B cell (primary cell): ENCODE data around the gene MMP15. TPM values are rescaled to one million over a fixed set of nuclear protein-coding genes. Genes with fewer than 3 reads are reported as not detected.

ENCODE experiments used
- ATAC-seq: fragments of 200-7000 bp; cut with Tn5 transposase; one replicate; pipeline ENCODE4 v1.10.0; 2021; ENCODE audit warnings: low read depth, mild to moderate bottlenecking, moderate number of reproducible peaks, moderate library complexity
- CTCF ChIA-PET: fragments of 350-600 bp; sonication (Branson Sonifier 250); formaldehyde crosslinking; loops from one replicate; lab custom pipeline; 2021; ENCODE audit warnings: antibody characterized with exemption, inconsistent platforms; lab: Charles Lee
- POLR2A ChIA-PET: fragments of 350-600 bp; sonication (Branson Sonifier 250); formaldehyde crosslinking; loops from one replicate; lab custom pipeline; 2021; ENCODE audit warnings: antibody characterized with exemption; lab: Charles Lee
- DNase-seq: peaks from one replicate; pipeline ENCODE4 v3.0.0; 2013
- H2AFZ ChIP-seq: 2 replicates; pipeline ENCODE4 v1.6.1; 2012; ENCODE audit warnings: mild to moderate bottlenecking, low read depth, low read length; ENCODE audit not compliant: insufficient read depth, poor library complexity, severe bottlenecking
- H3K27ac ChIP-seq, 2 donors: 1 replicate in 1 of 2; 2 replicates in 1 of 2; pipeline ENCODE4 v1.5.1; 2012 to 2013; ENCODE audit warnings: low read length in 2 of 2, mild to moderate bottlenecking in 2 of 2, moderate library complexity in 1 of 2
- H3K27me3 ChIP-seq, 4 experiments: fragments of 200-600 bp in 1 of 4; sonication (generic) in 1 of 4; replicated peaks in 1 of 4; 1 replicate in 2 of 4; 2 replicates in 2 of 4; pipeline versions ENCODE4 v1.6.1 to v1.7.0; 2013 to 2016; ENCODE audit warnings: low read length in 3 of 4, mild to moderate bottlenecking in 2 of 4, mixed read lengths in 1 of 4, moderate library complexity in 1 of 4; ENCODE audit not compliant: insufficient read depth in 4 of 4, control insufficient read depth in 3 of 4; ENCODE audit errors: control extremely low read depth in 1 of 4
- H3K36me3 ChIP-seq, 2 experiments: replicated peaks in 1 of 2; 1 replicate in 1 of 2; 2 replicates in 1 of 2; pipeline versions ENCODE4 v1.6.1 to v1.7.1; 2013; ENCODE audit warnings: low read length in 1 of 2; ENCODE audit not compliant: insufficient read depth in 2 of 2, control insufficient read depth in 1 of 2; ENCODE audit errors: control extremely low read depth in 1 of 2, extremely low read depth in 1 of 2
- H3K4me1 ChIP-seq, 2 donors: fragments of 200-600 bp in 1 of 2; sonication (generic) in 1 of 2; 1 replicate in 1 of 2; 2 replicates in 1 of 2; pipeline versions ENCODE4 v1.5.1 to v1.6.1; 2013 to 2017; ENCODE audit warnings: low read length in 2 of 2; ENCODE audit not compliant: control insufficient read depth in 2 of 2, insufficient read depth in 2 of 2
- H3K4me2 ChIP-seq: replicated peaks from 2 replicates; pipeline ENCODE3; 2012; ENCODE audit warnings: mild to moderate bottlenecking, low read depth, low read length; ENCODE audit not compliant: poor library complexity, severe bottlenecking
- H3K4me3 ChIP-seq, 5 experiments: fragments of 200-600 bp in 1 of 5; sonication (generic) in 1 of 5; 1 replicate in 3 of 5; 2 replicates in 2 of 5; pipeline versions ENCODE4 v1.5.1 to v1.7.0; 2011 to 2016; ENCODE audit warnings: low read length in 4 of 5, mild to moderate bottlenecking in 4 of 5, low read depth in 2 of 5, control low read depth in 1 of 5, moderate library complexity in 1 of 5; ENCODE audit not compliant: insufficient read depth in 1 of 5; ENCODE audit errors: control extremely low read depth in 1 of 5, extremely low read depth in 1 of 5
- H3K79me2 ChIP-seq: fragments of 200-600 bp; sonication (generic); one replicate; pipeline ENCODE4 v1.6.0; 2016; ENCODE audit warnings: low read length; ENCODE audit not compliant: control insufficient read depth, insufficient read depth
- H3K9ac ChIP-seq: fragments of 200-600 bp; sonication (generic); 2 replicates; pipeline ENCODE4 v1.6.1; 2017; ENCODE audit warnings: mild to moderate bottlenecking, low read length, moderate library complexity
- H3K9me3 ChIP-seq, 3 donors: one replicate each; pipeline versions ENCODE4 v1.6.1 to v1.7.1; 2013; ENCODE audit warnings: low read length in 2 of 3; ENCODE audit not compliant: control insufficient read depth in 2 of 3, insufficient read depth in 1 of 3; ENCODE audit errors: control extremely low read depth in 1 of 3
- H4K20me1 ChIP-seq: 2 replicates; pipeline ENCODE4 v1.6.0; 2012; ENCODE audit warnings: mild to moderate bottlenecking, low read length; ENCODE audit not compliant: insufficient read depth, control insufficient read depth, poor library complexity, severe bottlenecking
- H3K27ac Mint-ChIP-seq: one replicate; pipeline ENCODE4 v1.8.0; 2021; ENCODE audit warnings: mixed read lengths
- H3K27me3 Mint-ChIP-seq: one replicate; pipeline ENCODE4 v1.8.0; 2021; ENCODE audit warnings: mixed read lengths
- H3K4me1 Mint-ChIP-seq: one replicate; pipeline ENCODE4 v1.8.0; 2021; ENCODE audit warnings: mixed read lengths
- H3K4me3 Mint-ChIP-seq: one replicate; pipeline ENCODE4 v1.8.0; 2021; ENCODE audit warnings: mixed read lengths
- H3K9me3 Mint-ChIP-seq: one replicate; pipeline ENCODE4 v1.8.0; 2022; ENCODE audit warnings: mixed read lengths; ENCODE audit not compliant: insufficient read depth
- EZH2 ChIP-seq: IDR thresholded peaks from 2 replicates; pipeline ENCODE4 v1.6.1; 2012; ENCODE audit warnings: borderline replicate concordance, low read depth, mild to moderate bottlenecking, moderate library complexity, low read length; ENCODE audit not compliant: insufficient read depth, poor library complexity, severe bottlenecking
- WGBS: methylation state at CpG from one replicate; pipeline ENCODE4 v1.1.5; 2013; ENCODE audit warnings: missing lambda C conversion rate; ENCODE audit not compliant: insufficient coverage; 5-methylcytosine and 5-hydroxymethylcytosine counted together
- intact Hi-C: fragments of 100-400 bp; cut with micrococcal nuclease; formaldehyde crosslinking; loops from one replicate; pipeline ENCODE4 v1.10.0; 2022
- polyA plus RNA-seq: library from polyadenylated mRNA; depleted of rRNA; stranded (reverse); fragments of >200 nt; gene quantifications from 2 replicates; pipeline ENCODE4 v1.2.3, GENCODE V29; 2012
- total RNA-seq, 2 donors: library from RNA; stranded (reverse); fragments of 120-200 nt in 1 of 2; gene quantifications; 1 replicate in 1 of 2; 2 replicates in 1 of 2; pipeline versions ENCODE4 v1.2.3 to v1.2.4, GENCODE V29; 2013 to 2022
- TF ChIP-seq, protein P1 (sequence below): fragments of 200-600 bp; IDR thresholded peaks from one replicate; pipeline ENCODE4 v1.8.0; 2022; ENCODE audit warnings: antibody characterized with exemption, mild to moderate bottlenecking

Gene MMP15
- total and polyA plus RNA-seq, 2 donors (not counting 1 experiment from before 2014, with no cell fraction given) = not detected

DNA sequence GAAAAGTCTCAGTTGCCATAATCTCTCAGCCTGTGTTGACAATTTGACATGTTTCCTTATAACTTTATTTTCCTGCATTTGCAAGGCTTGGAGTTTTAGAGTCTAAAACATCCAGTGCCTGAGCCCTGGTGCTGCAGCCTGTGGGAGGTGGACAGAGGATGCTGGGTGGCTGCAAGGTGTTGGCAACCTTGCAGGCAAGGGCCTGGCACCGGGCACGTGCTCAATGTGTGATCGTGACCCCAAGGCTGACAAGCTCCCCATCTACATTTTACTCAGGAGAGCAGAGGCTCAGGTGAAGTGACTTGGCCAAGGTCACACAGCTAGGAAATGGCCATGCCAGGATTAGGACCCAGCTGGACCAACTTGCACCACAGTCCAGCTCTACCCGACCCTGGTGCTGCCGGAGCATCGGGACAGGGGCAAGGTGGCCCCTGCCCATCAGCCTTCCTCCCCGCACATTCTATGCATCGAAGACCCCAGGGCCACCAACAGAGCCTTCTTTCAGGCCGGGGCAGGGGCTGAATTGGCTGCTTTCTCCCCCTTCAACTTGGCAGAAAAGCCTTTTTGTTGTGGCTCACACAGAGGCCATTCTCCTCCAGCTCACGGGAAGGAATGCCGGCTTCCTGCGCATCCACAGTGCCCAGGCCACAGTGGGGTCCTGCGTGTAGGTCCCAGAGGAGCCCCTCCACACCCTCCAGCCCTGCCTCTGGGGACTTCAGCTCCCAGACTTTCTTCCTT lies 23.1 kb downstream of the MMP15 start:
- Histone ChIP-seq H4K20me1 (no peaks in the 10 kb centered on the region), H3K79me2 (no peaks in the 10 kb centered on the region), H3K27ac (no peak overlapping the region), H3K4me2 (no peak overlapping the region), H3K36me3 (no peaks in the 10 kb centered on the region), H3K9me3 (peaks cover 0 to 3% (median 0%) of the 10 kb centered on the region in 3 donors), H3K27me3 (no peaks in the 10 kb centered on the region), H3K9ac (no peak overlapping the region), H2AFZ (no peak overlapping the region), H3K4me1 (no peaks in the 10 kb centered on the region), H3K4me3 (no peak overlapping the region)
- no peak for DNase-seq
- ATAC-seq = no peak
- POLR2A ChIA-PET = no interaction called here
- no peaks in the 10 kb centered on the region for H3K9me3 Mint-ChIP-seq
- H3K27me3 Mint-ChIP-seq = peaks cover 5% of the 10 kb centered on the region
- CTCF ChIA-PET = interaction anchor here (0.7 kb wide), 1 partner anchor 17 kb away, joined by 3 read pairs; no protein-coding TSS in a partner anchor
- no peak overlapping the region for H3K4me3 Mint-ChIP-seq
- TF ChIP-seq, protein P1, sequence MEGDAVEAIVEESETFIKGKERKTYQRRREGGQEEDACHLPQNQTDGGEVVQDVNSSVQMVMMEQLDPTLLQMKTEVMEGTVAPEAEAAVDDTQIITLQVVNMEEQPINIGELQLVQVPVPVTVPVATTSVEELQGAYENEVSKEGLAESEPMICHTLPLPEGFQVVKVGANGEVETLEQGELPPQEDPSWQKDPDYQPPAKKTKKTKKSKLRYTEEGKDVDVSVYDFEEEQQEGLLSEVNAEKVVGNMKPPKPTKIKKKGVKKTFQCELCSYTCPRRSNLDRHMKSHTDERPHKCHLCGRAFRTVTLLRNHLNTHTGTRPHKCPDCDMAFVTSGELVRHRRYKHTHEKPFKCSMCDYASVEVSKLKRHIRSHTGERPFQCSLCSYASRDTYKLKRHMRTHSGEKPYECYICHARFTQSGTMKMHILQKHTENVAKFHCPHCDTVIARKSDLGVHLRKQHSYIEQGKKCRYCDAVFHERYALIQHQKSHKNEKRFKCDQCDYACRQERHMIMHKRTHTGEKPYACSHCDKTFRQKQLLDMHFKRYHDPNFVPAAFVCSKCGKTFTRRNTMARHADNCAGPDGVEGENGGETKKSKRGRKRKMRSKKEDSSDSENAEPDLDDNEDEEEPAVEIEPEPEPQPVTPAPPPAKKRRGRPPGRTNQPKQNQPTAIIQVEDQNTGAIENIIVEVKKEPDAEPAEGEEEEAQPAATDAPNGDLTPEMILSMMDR = no peak
- TF ChIP-seq EZH2 = no peak
- H3K27ac Mint-ChIP-seq = no peak overlapping the region
- intact Hi-C loops = no loop called here
- 93% methylated on average over 13 of the region's 13 CpGs for WGBS
- no peaks in the 10 kb centered on the region for H3K4me1 Mint-ChIP-seq
